ENCODE measurements around the gene MAN2A2.
"Not testable (repeated sequence)": the region's sequence is repeated elsewhere in the genome, so short reads cannot be mapped to it uniquely, and the experiment has no call there.

MAN2A2 gene

DNA sequence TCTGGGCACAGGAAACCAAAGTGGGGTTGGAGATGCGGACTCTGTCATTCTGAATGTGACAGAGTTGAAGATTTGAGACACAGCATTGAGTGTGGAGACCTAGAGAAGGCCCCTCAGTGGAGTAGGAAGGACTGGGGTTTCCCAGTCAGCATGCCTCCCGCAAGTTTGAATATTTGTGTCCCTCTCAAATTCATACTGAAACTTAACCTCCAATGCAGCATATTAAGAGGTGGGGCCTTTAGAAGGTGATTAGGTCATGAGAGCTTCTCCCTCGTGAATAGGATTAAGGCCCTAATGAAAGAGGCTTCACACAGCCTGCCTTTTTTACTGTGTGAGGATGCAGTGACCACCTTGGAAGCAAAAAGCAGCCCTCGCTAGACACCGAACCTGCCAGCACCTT is 21.3 kb downstream of the MAN2A2 start:
- WGBS (ENCODE audit: extremely low coverage, insufficient coverage, insufficient read length), result no CpG with 5 or more reads among the region's 5 CpGs

DNA sequence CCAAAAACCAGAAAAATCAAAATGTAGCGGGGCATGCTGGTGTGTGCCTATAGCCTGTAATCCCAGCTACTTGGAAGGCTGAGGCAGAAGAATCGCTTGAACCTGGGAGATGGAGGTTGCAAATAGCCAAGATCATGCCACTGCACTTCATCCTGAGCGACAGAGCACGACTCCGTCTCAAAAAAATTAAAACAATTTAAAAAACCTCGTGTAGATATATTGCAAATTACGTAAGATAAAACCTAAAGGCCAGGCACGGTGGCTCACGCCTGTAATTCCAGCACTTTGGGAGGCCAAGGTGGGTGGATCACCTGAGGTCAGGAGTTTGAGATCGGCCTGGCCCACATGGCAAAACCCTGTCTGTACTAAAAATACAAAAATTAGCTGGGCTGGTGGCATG is 23.7 kb downstream of the MAN2A2 start:
- H2BK120ac ChIP-seq (ENCODE audit: insufficient read depth, low read length, poor library complexity); H3K79me1 ChIP-seq (ENCODE audit: low read length); H3K18ac ChIP-seq (ENCODE audit: low read length); H3K27me3 ChIP-seq (ENCODE audit: insufficient read depth, low read length); H2AK5ac ChIP-seq (ENCODE audit: low read length); H4K8ac ChIP-seq (ENCODE audit: low read depth, low read length); H3K27ac ChIP-seq (ENCODE audit: low read depth, low read length); H2AFZ ChIP-seq (ENCODE audit: insufficient read depth, low read length, poor library complexity); H2BK5ac ChIP-seq (ENCODE audit: low read depth, low read length, poor library complexity); H3K23ac ChIP-seq (ENCODE audit: low read length); H3K36me3 ChIP-seq (ENCODE audit: control insufficient read depth in 1 of 2, insufficient read depth in 2 of 2, low read length in 2 of 2); H3K4ac ChIP-seq (ENCODE audit: low read depth, low read length); H3K9ac ChIP-seq (ENCODE audit: low read length); H2BK12ac ChIP-seq (ENCODE audit: low read length); H3K9me3 ChIP-seq (ENCODE audit: insufficient read depth, low read depth, low read length); H3K79me2 ChIP-seq (ENCODE audit: control insufficient read depth, insufficient read depth, low read length, poor library complexity); H3K4me3 ChIP-seq (ENCODE audit: low read depth, low read length); H3K4me1 ChIP-seq (ENCODE audit: control insufficient read depth in 1 of 2, insufficient read depth in 2 of 2, low read length in 2 of 2); H3K14ac ChIP-seq (ENCODE audit: low read length); H4K91ac ChIP-seq (ENCODE audit: low read depth, low read length); H3K4me2 ChIP-seq (ENCODE audit: low read length); H4K12ac ChIP-seq (ENCODE audit: low read depth, low read length): not testable (repeated sequence)
- peak; percentile 63 to 85 for DNase-seq
- WGBS (ENCODE audit: extremely low coverage, insufficient coverage, insufficient read length), result no CpG with 5 or more reads among the region's 10 CpGs

More for the DNA sequence above, 21.3 kb downstream of the MAN2A2 start:
- no peak for DNase-seq
- H3K4me1 ChIP-seq (ENCODE audit: control insufficient read depth in 1 of 2, insufficient read depth in 2 of 2, low read length in 2 of 2), result no peaks in the 10 kb centered on the region
- no peak overlapping the region for H3K14ac ChIP-seq (ENCODE audit: low read length)
- H3K4ac ChIP-seq (ENCODE audit: low read depth, low read length), result no peak overlapping the region
- H3K9me3 ChIP-seq (ENCODE audit: insufficient read depth, low read depth, low read length), result no peaks in the 10 kb centered on the region
- H3K27me3 ChIP-seq (ENCODE audit: insufficient read depth, low read length), result no peaks in the 10 kb centered on the region
- no peak overlapping the region for H2BK5ac ChIP-seq (ENCODE audit: low read depth, low read length, poor library complexity)
- no peak overlapping the region for H3K27ac ChIP-seq (ENCODE audit: low read depth, low read length)
- H4K8ac ChIP-seq (ENCODE audit: low read depth, low read length), result no peak overlapping the region
- H3K18ac ChIP-seq (ENCODE audit: low read length), result no peak overlapping the region
- no peak overlapping the region for H2BK120ac ChIP-seq (ENCODE audit: insufficient read depth, low read length, poor library complexity)
- H3K9ac ChIP-seq (ENCODE audit: low read length), result no peak overlapping the region
- H4K12ac ChIP-seq (ENCODE audit: low read depth, low read length), result no peak overlapping the region
- H3K4me2 ChIP-seq (ENCODE audit: low read length), result no peak overlapping the region
- no peak overlapping the region for H3K4me3 ChIP-seq (ENCODE audit: low read depth, low read length)
- H2AK5ac ChIP-seq (ENCODE audit: low read length), result no peak overlapping the region
- no peak overlapping the region for H4K91ac ChIP-seq (ENCODE audit: low read depth, low read length)
- no peaks in the 10 kb centered on the region for H3K79me2 ChIP-seq (ENCODE audit: control insufficient read depth, insufficient read depth, low read length, poor library complexity)
- H3K79me1 ChIP-seq (ENCODE audit: low read length), result no peaks in the 10 kb centered on the region
- H3K36me3 ChIP-seq (ENCODE audit: control insufficient read depth in 1 of 2, insufficient read depth in 2 of 2, low read length in 2 of 2), result peaks cover 12 to 13% of the 10 kb centered on the region in 2 experiments
- no peak overlapping the region for H2BK12ac ChIP-seq (ENCODE audit: low read length)
- H3K23ac ChIP-seq (ENCODE audit: low read length), result no peak overlapping the region
- H2AFZ ChIP-seq (ENCODE audit: insufficient read depth, low read length, poor library complexity), result no peak overlapping the region

DNA sequence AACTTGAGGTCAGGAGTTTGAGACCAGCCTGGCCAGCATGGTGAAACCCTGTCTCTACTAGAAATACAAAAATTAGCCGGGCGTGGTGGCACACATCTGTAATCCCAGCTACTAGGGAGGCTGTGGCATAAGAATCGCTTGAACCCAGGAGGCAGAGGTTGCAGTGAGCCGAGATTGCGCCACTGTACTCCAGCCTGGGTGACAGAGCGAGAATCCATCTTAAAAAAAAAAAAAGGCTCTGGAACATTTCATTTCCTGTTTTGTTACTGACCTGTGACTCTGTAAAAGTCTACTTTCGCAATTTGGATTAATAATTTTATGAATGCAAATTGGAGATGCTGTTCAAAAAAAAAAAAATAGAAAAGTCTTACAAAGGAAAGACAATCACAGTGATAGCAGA is 25.0 kb downstream of the MAN2A2 start:
- H4K12ac ChIP-seq (ENCODE audit: low read depth, low read length); H3K79me1 ChIP-seq (ENCODE audit: low read length); H2BK120ac ChIP-seq (ENCODE audit: insufficient read depth, low read length, poor library complexity); H3K9me3 ChIP-seq (ENCODE audit: insufficient read depth, low read depth, low read length); H3K4me1 ChIP-seq (ENCODE audit: control insufficient read depth in 1 of 2, insufficient read depth in 2 of 2, low read length in 2 of 2); H4K91ac ChIP-seq (ENCODE audit: low read depth, low read length); H3K4ac ChIP-seq (ENCODE audit: low read depth, low read length); H3K27ac ChIP-seq (ENCODE audit: low read depth, low read length); H2AK5ac ChIP-seq (ENCODE audit: low read length); H3K23ac ChIP-seq (ENCODE audit: low read length); H4K8ac ChIP-seq (ENCODE audit: low read depth, low read length); H3K4me3 ChIP-seq (ENCODE audit: low read depth, low read length); H2BK12ac ChIP-seq (ENCODE audit: low read length); H3K9ac ChIP-seq (ENCODE audit: low read length); H3K79me2 ChIP-seq (ENCODE audit: control insufficient read depth, insufficient read depth, low read length, poor library complexity); H3K4me2 ChIP-seq (ENCODE audit: low read length); H3K14ac ChIP-seq (ENCODE audit: low read length); DNase-seq; H3K27me3 ChIP-seq (ENCODE audit: insufficient read depth, low read length); H2BK5ac ChIP-seq (ENCODE audit: low read depth, low read length, poor library complexity); H3K36me3 ChIP-seq (ENCODE audit: control insufficient read depth in 1 of 2, insufficient read depth in 2 of 2, low read length in 2 of 2); H2AFZ ChIP-seq (ENCODE audit: insufficient read depth, low read length, poor library complexity); H3K18ac ChIP-seq (ENCODE audit: low read length): not testable (repeated sequence)
- WGBS (ENCODE audit: extremely low coverage, insufficient coverage, insufficient read length), result no CpG with 5 or more reads among the region's 7 CpGs

DNA sequence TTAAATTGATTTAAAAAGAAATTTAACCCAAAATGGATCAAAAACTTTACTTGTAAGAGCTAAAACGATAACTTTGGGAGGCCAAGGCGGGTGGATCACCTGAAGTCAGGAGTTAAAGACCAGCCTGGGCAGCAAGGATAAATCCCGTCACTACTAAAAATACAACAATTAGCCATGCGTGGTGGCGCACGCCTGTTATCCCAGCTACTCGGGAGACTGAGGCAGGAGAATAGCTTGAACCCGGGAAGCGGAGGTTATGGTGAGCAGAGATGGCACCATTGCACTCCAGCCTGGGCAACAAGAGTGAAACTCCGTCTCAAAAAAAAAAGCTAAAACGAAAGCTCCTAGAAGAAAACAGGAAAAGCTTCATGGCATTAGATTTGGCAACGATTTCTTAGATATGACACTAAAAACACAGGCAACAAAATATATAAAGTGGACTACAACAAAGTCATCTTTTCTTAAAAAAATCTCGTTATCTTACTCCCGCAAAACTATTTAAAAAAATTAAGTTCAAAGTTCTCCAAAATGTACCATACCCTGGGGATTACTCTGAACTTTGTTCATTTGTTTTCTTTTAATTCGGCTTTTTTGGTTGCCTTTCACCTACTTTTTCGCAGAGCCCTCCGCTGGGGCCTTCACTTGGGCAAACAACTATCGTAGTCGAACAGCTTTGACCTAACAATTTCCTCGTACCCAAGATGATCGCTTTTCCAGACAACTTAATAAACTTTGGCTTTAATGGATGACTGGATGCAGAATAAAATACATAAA is 26.3 kb downstream of the MAN2A2 start:
- Histone ChIP-seq H3K4me1 (ENCODE audit: control insufficient read depth in 1 of 2, insufficient read depth in 2 of 2, low read length in 2 of 2) (peaks cover 0 to 1% of the 10 kb centered on the region in 2 experiments), H3K23ac (ENCODE audit: low read length) (no peak overlapping the region), H4K12ac (ENCODE audit: low read depth, low read length) (no peak overlapping the region), H3K9me3 (ENCODE audit: insufficient read depth, low read depth, low read length) (no peaks in the 10 kb centered on the region), H2BK5ac (ENCODE audit: low read depth, low read length, poor library complexity) (no peak overlapping the region), H3K14ac (ENCODE audit: low read length) (no peak overlapping the region), H3K9ac (ENCODE audit: low read length) (no peak overlapping the region), H3K36me3 (ENCODE audit: control insufficient read depth in 1 of 2, insufficient read depth in 2 of 2, low read length in 2 of 2) (no peaks in the 10 kb centered on the region), H2BK12ac (ENCODE audit: low read length) (no peak overlapping the region), H2BK120ac (ENCODE audit: insufficient read depth, low read length, poor library complexity) (no peak overlapping the region), H3K4me3 (ENCODE audit: low read depth, low read length) (no peak overlapping the region), H3K79me2 (ENCODE audit: control insufficient read depth, insufficient read depth, low read length, poor library complexity) (peaks cover 4% of the 10 kb centered on the region), H4K91ac (ENCODE audit: low read depth, low read length) (no peak overlapping the region), H3K18ac (ENCODE audit: low read length) (no peak overlapping the region), H3K4me2 (ENCODE audit: low read length) (no peak overlapping the region), H3K4ac (ENCODE audit: low read depth, low read length) (no peak overlapping the region), H4K8ac (ENCODE audit: low read depth, low read length) (no peak overlapping the region), H3K79me1 (ENCODE audit: low read length) (peaks cover 3% of the 10 kb centered on the region), H3K27ac (ENCODE audit: low read depth, low read length) (no peak overlapping the region), H3K27me3 (ENCODE audit: insufficient read depth, low read length) (no peaks in the 10 kb centered on the region), H2AFZ (ENCODE audit: insufficient read depth, low read length, poor library complexity) (no peak overlapping the region), H2AK5ac (ENCODE audit: low read length) (no peak overlapping the region)
- 100% methylated on average over 2 of the region's 21 CpGs for WGBS (ENCODE audit: extremely low coverage, insufficient coverage, insufficient read length)
- no peak for DNase-seq
